B cell (primary cell): Measurements from ENCODE around the gene BRMS1.

Experiments
- CTCF ChIP-seq: fragments of 200-600 bp; IDR thresholded peaks from one replicate; pipeline ENCODE4 v1.8.0; 2022; ENCODE audit warnings: antibody characterized with exemption, mild to moderate bottlenecking
- EZH2 ChIP-seq: IDR thresholded peaks from 2 replicates; pipeline ENCODE4 v1.6.1; 2012; ENCODE audit warnings: borderline replicate concordance, low read depth, mild to moderate bottlenecking, moderate library complexity, low read length; ENCODE audit not compliant: insufficient read depth, poor library complexity, severe bottlenecking

- TF ChIP-seq CTCF (no peak), EZH2 (no peak)
These were observed 17.7 kb upstream of the BRMS1 start for GRCh38 chr11:66362481-66363147.
